GM12891 (cell line): ENCODE measurements around the gene HMG20B.

Experiments used
- PAX5 ChIP-seq: IDR thresholded peaks from 2 replicates; pipeline ENCODE4 v1.6.1; 2011; ENCODE audit warnings: low read length, moderate library complexity, mild to moderate bottlenecking; ENCODE audit not compliant: insufficient read depth, severe bottlenecking
- POLR2A ChIP-seq: IDR thresholded peaks from 2 replicates; pipeline ENCODE4 v1.6.1; 2011; ENCODE audit warnings: low read depth, low read length, control low read depth
- POLR2AphosphoS5 ChIP-seq: IDR thresholded peaks from 2 replicates; pipeline ENCODE4 v1.6.1; 2011; ENCODE audit warnings: low read depth, low read length, control low read depth
- POU2F2 ChIP-seq: IDR thresholded peaks from 2 replicates; pipeline ENCODE4 v1.6.1; 2011; ENCODE audit warnings: low read depth, mild to moderate bottlenecking, control low read depth, low read length, moderate library complexity
- SPI1 ChIP-seq: IDR thresholded peaks from 2 replicates; pipeline ENCODE4 v1.6.1; 2011; ENCODE audit warnings: low read depth, low read length, control low read depth
- TAF1 ChIP-seq: IDR thresholded peaks from 2 replicates; pipeline ENCODE4 v1.6.1; 2011; ENCODE audit warnings: low read depth, low read length, control low read depth

DNA sequence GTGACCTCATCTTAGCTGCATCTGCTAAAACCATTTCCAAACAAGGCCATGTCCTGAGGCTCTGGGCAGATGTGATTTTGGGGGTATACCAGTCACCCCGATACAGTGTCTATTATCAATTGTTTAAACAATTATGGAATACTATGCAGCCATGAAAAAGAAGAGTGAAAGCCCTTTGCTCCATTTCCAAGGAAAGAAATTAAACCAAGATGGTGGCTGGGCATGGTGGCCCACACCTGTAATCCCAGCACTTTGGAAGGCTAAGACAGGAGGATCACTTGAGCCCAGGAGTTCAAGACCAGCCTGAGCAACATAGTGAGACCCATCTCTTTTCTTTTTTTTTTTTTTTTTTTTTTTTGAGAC lies 33.0 kb upstream of the HMG20B start:
- TF ChIP-seq POLR2AphosphoS5 (no peak), POLR2A (no peak), TAF1 (no peak), SPI1 (no peak), PAX5 (no peak), POU2F2 (no peak)
